Sigmoid colon (tissue), 3 donors: ENCODE data around the gene CNEP1R1.

Experiments used
- CTCF ChIP-seq, 4 experiments: fragments of 450-650 bp in 3 of 4; fragments of 200-600 bp in 1 of 4; IDR thresholded peaks; one replicate each; pipeline ENCODE4 v1.5.1; 2016 to 2019; ENCODE audit warnings: antibody characterized with exemption in 4 of 4, mild to moderate bottlenecking in 3 of 4, moderate library complexity in 2 of 4
- POLR2A ChIP-seq, 2 donors: fragments of 450-650 bp; IDR thresholded peaks; one replicate each; pipeline ENCODE4 v1.6.1; 2016; ENCODE audit warnings: antibody characterized with exemption in 2 of 2, mild to moderate bottlenecking in 2 of 2, moderate library complexity in 2 of 2

- TF ChIP-seq CTCF (IDR thresholded peaks at IDR 0.05) (no peak), POLR2A (IDR thresholded peaks at IDR 0.05) (no peak)
Observed at GRCh38 chr16:50017553-50017952, 7.5 kb upstream of the CNEP1R1 start.
